Loucy (cell line): ENCODE data around the gene JTB.

Experiments
- EZH2phosphoT487 ChIP-seq: fragments of 200-600 bp; IDR thresholded peaks from 2 replicates; pipeline ENCODE4 v1.6.1; 2018; ENCODE audit warnings: antibody characterized with exemption, mild to moderate bottlenecking, moderate library complexity, borderline replicate concordance
- TF ChIP-seq, protein P1 (sequence below): fragments of 200-600 bp; sonication (generic); conservative IDR thresholded peaks from 2 replicates; pipeline ENCODE4 v1.5.1; 2014; ENCODE audit warnings: mild to moderate bottlenecking, antibody characterized with exemption, low read length

DNA sequence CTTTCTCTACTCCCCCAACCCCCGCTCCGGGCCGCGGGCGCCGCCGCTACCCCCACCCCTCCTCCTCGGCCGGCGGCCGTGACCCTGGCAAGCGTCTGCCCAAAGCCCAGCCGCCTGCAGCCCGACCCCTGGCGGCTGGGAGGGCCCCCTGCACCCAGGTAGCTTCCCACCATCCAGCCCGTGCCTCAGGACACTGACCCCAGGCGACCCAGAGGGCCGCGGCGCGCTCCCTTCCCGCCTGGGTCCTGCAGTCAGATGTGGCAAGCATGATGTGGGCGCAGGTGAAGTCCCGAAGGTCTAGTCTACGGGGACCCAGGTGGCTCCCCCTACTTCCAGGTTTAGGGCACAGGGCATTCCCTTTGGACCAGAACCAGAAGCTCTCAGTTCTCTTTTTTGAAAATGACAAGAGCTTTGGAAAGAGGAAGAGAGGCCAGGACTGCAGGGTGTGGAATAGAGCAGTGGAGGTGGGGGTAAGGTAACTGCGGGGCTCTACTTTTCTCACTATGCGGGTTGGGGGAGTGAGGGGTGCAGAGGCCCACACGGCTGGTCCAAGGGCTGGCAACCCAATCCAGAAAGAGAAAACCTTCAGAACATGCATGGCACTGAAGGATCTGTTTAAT lies 30.7 kb downstream of the JTB start, which contains the start of gene DENND4B:
- TF ChIP-seq, protein P1, sequence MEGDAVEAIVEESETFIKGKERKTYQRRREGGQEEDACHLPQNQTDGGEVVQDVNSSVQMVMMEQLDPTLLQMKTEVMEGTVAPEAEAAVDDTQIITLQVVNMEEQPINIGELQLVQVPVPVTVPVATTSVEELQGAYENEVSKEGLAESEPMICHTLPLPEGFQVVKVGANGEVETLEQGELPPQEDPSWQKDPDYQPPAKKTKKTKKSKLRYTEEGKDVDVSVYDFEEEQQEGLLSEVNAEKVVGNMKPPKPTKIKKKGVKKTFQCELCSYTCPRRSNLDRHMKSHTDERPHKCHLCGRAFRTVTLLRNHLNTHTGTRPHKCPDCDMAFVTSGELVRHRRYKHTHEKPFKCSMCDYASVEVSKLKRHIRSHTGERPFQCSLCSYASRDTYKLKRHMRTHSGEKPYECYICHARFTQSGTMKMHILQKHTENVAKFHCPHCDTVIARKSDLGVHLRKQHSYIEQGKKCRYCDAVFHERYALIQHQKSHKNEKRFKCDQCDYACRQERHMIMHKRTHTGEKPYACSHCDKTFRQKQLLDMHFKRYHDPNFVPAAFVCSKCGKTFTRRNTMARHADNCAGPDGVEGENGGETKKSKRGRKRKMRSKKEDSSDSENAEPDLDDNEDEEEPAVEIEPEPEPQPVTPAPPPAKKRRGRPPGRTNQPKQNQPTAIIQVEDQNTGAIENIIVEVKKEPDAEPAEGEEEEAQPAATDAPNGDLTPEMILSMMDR: peak; percentile 71
- TF ChIP-seq EZH2phosphoT487: no peak
